ENCODE results near the gene HS3ST5.
A peak's percentile ranks its signal among the peaks of the same experiment; 100 is the strongest.

HS3ST5 gene, protein sequence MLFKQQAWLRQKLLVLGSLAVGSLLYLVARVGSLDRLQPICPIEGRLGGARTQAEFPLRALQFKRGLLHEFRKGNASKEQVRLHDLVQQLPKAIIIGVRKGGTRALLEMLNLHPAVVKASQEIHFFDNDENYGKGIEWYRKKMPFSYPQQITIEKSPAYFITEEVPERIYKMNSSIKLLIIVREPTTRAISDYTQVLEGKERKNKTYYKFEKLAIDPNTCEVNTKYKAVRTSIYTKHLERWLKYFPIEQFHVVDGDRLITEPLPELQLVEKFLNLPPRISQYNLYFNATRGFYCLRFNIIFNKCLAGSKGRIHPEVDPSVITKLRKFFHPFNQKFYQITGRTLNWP

DNA sequence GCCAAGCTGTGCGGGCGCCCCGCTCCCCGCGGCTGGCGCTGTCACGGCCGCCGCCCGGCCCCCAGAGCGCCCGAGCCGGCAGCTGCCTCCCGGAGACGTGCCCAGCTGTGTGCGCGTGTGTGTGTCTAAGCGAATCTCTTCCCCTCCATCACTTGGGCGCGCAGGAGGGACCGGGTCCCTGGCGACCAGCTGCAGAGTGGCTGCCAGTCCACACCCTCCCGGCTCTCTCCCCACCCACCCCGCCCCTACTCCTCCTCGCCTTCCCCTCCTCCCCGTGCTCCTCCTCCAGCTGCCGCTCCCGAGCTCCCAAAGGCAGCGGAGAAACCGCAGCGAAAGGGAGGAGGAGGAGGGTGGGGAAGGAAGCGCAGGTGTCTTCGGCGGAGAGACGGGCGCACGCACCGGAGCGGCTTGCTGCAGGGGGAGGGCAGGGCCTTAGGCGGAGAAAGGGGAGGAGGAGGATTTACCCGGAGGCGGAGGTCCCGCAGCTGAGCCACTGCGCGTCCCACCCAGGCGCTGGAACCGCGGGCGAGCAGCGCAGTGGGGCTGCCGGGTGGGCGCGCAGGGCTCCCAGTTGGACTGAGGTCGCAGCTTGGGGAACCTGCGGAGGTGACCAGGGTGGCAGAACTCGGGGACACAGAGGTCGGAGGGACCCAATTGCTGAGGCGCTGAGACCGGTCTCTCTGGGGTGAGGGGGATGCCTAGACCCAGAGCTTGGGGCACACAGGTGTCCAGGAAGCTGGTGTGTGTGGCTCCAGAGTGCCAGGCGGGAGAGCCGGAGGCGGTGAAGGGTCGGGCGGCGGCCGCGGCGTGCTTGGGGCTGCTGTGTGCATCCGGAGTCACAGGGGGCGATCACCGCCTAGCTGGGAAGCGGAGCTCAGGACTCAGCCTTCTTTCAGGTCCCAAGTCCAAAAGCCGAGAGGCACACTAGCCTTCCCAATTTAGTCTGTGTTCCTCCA is at the start of gene HS3ST5:
Gene HS3ST5, minus strand, starts transcription at position 198 of the 956 bp plus-strand sequence. CDS start 280,178 bp downstream, outside the sequence.
- DNase-seq, result peak in 1 of 2 experiments; percentile 54

DNA sequence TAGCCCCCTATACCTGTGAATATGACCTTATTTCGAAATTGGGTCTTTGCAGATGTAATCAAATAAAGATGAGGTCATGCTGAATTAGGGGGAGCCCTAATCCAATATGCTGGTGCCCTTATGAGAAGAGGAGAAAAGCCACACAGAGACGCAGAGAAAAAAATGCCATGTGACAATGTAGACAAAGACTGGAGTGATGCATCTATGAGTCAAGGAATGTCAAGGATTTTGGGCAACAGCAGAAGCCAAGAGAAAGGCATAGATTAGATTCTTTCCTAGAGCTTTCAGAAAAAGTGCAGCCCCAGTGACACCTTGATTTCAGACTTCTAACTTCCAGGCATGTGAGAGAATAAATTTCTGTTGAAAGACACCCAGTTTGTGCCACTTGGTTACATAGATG is 47.4 kb upstream of the HS3ST5 start:
- DNase-seq, result no peak

DNA sequence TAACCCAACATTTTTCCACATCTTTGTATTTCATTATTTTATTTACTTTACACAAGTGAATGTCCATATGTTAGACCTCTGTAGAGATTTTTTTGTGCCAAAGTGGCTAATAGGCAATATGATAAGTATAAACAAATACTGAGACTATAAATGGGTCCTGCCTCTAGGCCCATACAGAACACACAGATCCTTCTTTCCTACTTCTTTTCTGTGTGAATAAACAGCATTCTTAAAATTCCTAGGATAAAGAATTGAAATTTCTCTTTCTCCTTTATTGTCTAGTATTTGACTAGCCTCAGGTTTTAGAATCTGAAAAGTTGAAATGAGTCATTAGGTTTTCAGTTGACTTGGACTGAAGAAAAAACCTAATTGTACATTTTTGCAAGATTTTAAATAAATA is 46.3 kb upstream of the HS3ST5 start:
- DNase-seq, result no peak

DNA sequence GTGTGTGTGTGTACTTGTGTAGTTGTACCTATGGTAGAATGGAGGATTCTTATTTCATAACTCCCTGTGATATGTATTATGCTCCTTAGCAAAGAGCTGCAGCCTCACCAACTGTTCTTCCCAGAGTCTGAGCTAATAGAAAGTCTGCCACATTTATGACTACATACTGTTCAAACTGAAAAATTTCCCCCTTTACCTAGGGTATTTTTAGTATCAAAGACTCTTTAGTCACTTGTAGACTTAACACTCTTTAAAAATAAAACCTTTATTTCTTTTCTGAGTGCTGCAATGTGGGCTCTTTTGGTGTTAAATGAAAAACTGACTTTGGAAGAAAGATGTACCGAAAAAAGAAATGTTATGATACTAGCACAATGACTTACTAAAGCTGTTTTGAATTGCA is 39.6 kb upstream of the HS3ST5 start:
- no peak for DNase-seq

DNA sequence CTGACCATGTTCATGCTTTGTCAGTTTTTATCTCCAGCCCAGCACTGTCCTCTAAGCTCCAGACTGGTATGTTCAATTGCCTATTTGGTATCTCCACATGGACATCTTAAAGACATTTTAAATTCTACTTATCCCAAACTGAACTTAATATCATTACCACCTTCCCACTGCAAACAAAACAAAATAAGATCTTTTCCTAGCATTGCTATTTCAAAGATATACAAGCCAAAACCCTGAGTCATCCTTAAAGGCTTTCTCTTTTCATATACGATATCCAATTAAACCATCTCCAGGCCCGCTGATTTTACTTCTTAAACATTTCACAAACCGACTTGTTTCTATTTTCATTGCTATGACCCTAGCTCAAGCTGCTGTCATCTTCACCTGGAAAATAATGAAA is 35.1 kb upstream of the HS3ST5 start:
- no peak for DNase-seq

DNA sequence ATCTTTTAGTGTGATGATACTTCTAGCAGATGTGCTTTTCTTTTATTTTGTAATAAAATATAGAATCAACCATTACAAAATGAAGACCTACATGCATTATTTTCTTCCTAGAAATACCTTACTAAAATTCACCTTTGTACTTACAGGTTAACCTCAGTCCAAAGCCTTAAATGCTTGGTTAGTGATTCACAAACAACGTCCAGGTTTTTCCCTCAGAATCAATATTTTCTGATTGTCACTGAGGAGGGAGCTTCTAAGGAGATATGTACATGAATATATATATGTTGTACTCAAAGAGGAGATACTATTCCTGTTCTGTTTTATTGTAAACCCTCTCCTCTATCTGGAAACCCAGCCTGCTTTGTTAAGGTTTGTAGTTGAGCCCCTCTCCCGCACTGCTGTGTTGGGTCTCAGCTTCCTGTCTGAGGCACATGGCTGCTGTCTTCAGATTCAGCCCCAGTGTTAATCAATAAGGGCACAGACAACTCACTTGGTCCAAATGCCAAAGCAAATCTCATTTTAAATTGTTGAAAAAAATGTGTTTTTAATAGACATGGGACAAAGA is 33.9 kb upstream of the HS3ST5 start:
- DNase-seq, result no peak

DNA sequence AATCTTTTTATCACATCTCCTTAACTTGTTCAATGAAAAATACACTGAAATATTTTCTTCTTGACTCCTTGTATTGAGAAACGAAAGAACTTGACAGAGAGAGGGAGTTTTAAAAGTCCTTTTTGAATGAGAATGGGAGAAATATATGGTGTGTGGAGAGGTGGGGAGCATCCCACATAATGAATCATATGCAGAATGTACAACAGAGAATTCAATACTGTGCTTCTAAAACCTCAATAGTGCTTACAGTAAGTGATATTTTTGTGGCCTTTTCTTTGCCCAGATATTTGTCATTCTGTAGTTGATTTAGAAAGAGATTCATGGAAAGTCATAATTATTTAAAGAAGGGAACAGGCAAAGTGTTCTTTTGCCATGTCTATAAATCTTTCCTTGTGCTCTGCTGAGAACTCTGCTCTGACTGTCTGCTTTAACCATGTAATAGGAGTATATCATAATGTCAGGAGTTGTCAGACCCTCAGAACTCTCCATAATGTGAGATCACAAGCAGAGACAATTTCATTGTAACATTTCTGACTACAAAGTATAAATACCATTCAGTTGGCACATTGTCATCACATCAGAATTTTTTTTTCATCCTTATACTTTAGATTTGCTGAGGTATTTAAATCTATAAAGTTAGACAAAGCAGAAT is 32.8 kb upstream of the HS3ST5 start:
- DNase-seq, result no peak

DNA sequence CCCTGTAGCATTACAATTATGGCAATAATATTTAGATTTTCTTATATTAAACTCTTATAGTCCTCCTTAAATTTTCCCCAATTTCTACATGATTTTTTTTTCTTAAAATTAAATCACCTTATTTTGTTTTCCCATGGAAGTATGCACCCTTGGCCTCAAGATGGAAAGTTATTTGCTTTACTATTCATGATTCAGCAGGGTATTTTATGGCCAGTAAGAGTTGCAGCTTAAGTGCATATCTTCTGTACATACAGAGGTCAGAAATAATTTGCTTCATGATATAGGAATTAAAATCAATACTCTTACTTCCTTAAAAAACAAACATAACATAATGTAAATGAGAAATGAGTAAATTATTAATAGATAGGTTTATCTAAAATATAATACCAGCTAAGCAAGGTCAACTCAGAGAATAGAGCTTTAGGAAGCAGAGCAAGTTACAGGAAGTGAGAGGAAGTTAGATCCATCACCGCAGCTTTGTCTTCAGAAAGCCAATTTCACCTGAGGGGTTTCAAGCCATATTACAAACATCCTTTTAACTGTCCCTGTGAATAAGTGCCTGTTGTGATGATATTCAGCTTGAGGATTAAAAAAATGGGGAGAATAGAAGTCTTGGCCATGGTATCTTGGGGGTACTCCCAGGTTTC is 24.6 kb upstream of the HS3ST5 start:
- DNase-seq, result no peak

DNA sequence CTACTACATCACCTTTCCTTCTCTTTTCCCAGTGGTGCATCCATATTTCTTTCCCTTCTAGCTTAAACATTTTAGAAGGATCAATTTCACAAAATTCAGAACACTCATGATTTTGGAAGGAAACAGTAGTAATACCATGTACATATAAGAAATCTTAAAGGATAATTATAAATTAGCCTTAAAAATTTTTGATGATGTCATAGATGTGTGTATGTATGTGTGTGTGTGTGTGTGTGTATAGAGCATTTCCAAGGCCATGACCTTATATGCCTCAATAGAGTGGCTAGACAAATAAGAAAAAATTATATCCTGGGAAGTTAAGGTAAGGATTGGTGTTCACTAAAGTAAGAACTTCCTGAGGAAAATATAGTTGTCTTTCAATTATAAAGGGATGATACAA is 24.1 kb upstream of the HS3ST5 start:
- no peak for DNase-seq

DNA sequence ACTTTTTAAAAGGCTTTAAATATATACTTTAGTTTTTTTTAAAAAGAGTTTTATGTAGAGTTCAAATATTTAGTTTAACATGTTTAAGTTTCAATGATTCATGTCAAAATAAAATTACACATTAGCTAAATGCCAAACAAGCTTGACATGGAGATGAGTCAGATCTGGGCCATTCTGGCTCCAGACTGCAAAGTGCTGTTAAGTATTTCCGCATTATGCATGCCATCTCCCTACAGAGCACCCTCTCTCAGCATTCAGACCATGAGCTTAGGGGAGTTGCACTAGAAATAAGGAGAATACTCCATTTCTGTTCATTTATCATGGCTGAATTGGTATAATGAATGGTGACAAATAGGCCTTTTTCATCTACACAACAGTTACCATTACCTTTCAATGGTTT is 21.5 kb upstream of the HS3ST5 start:
- no peak for DNase-seq

DNA sequence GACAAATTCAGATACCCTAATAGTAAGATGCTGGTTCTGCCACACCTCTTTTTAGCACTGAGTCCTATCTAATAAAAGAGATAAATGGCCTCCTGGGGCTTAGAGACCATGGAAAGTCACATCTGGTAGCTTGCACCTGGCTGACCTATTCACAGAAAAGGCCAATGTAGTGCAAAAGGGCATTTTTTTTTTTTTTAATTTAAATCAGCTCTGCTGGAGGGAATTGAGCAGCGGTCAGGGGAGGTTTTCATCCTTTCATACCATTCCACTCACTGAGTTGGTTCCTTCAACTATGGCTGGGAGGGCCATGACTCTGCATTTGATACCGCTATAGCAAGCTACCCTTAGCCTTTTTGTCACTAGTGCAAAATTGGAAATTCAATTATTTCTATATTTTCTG is 20.1 kb upstream of the HS3ST5 start:
- DNase-seq, result no peak

DNA sequence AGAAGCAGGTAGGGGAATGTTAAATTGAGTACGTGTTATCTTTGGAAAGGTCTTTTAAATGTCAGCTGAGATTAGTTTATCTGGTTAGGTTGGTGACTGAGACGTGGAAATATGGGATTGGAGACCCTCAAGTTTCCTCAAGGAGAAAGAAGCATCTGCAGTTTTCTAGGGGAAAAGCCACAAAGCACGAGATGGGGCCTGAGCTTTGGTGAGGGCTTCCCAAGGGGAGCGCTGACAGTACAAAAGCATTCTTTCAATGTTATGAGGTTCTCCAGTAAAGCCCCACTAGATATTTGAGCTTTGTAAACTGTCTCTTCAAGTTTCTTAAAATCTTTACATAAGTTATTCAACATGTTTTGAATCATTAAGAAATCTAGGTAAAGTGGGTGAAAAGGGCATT is 19.6 kb upstream of the HS3ST5 start:
- DNase-seq, result no peak

DNA sequence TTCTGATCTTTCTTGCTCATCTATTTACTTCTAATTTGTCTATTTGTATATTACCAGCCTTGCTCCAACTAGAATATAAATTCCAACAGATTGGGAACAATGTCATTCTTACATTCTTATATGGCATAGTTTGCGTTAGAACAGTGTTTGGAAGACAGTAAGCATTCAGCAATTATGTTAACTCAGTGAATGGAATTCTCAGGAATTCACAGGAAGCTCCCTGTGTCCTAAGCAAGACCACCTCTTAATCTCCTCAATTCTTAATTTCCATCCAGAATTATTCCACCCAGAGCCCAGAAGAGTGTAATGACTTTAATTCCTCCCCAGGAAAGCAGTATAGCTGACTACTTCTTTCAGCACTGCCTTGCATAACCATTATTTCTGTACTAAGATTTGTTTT is 18.2 kb upstream of the HS3ST5 start:
- no peak for DNase-seq

DNA sequence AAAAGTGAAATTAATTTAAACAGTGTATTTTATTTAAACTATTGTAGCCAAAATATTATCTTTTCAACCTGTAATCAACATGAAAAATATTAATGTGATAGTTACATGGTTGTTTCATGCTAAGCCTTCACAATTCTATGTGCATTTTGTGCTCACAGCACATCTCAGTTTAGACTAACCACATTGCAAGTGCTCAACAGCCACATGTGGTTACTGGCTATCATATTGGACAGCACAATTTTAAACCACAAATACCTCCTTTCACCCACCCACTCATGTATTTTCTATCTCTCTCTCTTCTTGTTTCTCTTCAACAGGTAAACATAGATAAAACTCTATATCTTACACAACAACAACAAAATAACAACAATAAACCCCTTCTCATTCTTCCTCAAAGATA is 12.5 kb upstream of the HS3ST5 start:
- DNase-seq, result no peak

DNA sequence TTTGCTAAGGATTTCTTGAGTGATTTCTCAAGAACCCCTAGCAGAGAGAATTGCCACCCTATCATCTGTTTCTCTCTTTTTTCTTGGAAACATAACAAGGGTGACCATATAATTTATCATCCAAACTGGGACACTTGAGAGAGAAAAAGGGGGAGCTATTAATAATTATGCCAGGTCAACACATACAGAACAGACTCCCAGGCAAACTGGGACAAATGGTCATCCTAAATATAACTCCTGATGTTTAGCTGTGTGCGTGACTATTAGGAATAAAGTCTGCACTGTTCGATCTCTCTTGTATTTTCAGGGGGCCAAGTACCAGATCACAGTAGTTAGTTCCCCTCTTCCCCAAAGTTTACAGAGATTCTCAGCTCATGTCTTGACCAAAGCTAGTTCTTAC is 11.7 kb upstream of the HS3ST5 start:
- no peak for DNase-seq

DNA sequence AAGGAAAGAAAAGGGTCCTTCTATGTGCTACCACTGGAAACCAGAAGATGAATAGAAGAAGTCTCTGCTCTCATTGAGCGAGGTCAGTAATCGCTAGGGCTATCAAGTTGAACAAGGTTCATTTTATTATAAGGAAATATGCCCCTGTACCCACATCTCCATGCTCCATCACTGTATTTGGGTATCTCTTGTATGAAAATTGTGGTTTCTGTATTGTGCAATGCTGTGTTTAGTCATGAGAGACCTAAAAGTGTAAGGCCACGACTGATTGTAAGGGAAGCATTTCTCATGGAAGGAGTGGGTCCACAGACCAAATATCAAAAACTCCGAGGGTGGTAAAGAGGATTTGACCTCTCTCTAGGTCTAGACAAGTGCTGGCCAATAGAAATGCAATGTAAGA is 3.6 kb upstream of the HS3ST5 start:
- DNase-seq, result no peak

DNA sequence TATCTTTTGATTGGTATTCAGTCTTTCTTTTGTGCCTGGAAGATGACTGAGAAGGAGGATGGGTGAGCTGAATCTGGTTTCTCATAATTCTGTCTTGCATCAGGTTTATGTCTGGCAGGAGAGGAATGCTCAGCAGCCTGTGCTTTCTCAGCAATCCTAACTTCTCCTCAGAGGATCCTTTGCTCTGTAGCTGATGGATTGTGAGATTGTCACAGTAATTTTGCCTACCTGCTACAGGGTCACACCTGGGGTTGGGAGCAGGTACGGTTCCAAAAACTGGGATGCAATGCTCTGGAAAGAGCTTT is 2.1 kb upstream of the HS3ST5 start:
- no peak for DNase-seq

DNA sequence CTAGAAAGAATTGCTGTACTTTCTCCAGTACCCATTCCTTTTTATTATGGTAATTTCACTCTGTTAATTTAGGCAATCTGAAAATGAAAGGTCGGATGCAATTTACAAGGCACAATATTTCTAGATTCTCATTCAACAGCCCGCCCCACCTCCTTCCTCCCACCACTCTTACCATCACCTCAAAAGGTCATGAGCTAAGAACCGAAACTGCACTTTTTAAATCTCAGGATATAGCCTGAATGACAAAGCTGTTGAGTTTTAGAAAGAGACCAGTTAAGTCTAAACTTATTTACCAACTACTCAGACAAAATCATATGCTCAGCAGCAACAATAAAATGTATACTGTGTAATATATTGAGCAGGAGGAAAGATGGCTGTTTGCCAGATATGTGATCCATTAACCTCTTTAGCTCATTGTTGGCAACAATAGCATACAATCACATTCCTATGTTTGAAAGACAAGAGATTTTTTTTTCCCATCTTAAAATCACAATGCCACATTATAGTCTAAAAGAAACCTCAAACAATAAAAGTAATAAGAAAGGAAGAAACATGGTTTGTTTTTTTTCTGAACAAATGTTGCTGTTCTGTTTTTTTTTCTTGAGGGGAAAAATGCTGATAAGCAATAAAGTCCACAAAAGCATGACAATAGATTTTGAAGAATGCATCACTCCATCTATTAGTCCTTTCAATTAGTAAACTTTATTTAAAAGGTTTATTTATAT is 1.6 kb upstream of the HS3ST5 start:
- DNase-seq, result no peak

DNA sequence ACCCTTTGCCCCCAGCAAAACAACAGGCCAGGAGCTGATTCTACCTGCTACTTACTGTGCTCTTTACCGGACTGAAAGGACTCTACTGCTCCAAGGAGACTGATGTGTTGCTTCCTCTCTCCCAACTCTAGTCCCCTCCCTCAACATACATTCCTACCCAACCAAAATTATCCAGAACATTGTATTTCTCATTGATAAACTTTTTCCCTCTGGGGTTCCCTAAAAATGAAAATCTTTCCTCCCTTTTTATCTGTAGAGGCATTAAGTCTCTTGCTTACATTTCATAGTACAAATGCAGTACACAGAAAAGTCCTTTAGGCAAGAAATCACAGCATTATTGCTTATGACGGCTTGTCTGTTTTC is 940 bp upstream of the HS3ST5 start:
- no peak for DNase-seq

DNA sequence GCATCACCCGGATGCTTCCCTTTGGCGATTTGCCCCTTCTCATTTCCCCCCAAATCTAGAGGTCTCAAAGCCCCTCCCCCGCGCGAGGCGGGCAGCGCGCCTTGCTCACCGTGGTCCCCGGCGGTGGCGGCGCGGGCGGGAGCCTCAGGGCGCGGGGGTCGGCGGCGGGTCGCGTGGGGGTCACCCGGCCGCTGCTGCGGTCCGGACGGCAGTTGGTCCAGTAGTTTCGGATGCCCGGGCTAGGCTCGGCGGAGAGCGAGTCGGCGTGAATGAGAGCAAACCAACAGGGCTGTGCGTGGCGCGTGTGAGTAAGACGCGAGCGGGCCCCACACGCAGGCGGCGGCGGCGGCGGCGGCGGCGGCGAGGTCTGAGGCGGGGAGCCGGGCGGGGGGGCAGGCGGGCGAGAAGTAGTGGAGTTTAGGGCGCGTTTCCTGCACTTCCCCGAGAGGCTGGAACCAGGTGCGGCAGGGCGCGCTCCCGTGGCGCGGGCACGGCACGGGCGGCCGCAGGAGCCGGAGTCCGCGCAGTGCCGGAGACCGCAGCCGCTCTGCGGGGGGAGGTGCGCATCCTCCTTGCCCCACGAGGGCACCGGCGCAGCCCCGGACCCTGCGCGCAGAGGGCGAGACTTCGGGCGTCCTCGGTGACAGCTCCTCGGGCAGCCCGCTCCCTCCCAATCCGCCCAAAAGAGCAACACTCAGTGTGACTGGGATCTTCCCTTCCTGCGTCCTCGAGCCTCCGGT is 567 bp downstream of the HS3ST5 start:
- no peak for DNase-seq

DNA sequence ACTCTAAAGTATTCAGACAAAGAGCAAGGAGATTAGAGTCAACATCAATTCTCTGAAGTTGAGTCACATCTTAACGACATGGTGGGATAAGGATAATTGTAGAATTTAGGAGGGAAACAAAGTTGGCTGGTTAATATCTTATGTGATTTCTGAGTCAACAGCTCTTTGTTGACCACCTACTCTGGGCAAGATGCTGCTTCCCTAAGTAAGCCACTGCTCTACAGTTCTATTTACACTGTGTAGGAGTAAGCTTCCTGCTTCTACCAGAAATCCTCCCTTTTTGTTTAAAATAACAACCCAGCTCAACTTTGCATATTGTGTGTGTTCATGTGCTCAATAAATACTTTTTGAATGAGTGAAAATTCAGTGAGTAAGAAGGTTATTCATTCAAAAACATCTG is 3.1 kb downstream of the HS3ST5 start:
- no peak for DNase-seq

DNA sequence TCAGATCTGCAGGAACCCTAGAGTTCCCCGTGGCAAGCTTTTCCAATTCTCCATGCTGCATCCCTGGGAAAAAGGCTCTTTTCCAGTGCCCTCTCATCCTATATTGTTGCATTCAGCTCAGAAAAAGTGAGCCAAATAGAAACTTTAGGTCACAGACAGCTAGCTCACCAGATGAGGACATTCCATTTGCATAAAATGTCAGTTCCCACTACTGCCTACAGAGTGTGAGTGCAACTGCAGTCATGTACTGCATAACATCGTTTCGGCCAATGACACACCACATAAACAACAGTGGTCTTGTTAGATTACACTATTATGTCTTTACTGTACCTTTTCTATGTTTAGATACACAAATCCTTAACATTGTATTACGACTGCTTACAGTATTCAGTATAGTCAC is 8.6 kb downstream of the HS3ST5 start:
- no peak for DNase-seq

All from SW 1271 (cell line).